Neural progenitor cell (in vitro differentiated cells): Measurements from ENCODE around the gene MDGA2. TPM values are rescaled to one million over a fixed set of nuclear protein-coding genes. Genes with fewer than 3 reads are reported as not detected.
"Not testable (repeated sequence)": the region's sequence is repeated elsewhere in the genome, so short reads cannot be mapped to it uniquely, and the experiment has no call there.

ENCODE experiments used
- DNase-seq: peaks from one replicate; pipeline ENCODE4 v3.0.0-alpha.2; 2016; ENCODE audit warnings: low spot score
- H2AFZ ChIP-seq: fragments of 200-600 bp; sonication (generic); replicated peaks from 2 replicates; pipeline ENCODE4 v1.6.1; 2016; ENCODE audit warnings: antibody characterized with exemption
- H3F3A ChIP-seq: fragments of 200-600 bp; sonication (generic); 2 replicates; pipeline ENCODE4 v1.6.1; 2016; ENCODE audit warnings: antibody characterized with exemption, low read depth
- H3K27ac ChIP-seq: fragments of 200-600 bp; sonication (generic); 2 replicates; pipeline ENCODE4 v1.5.1; 2016; ENCODE audit warnings: mild to moderate bottlenecking
- H3K27me3 ChIP-seq: fragments of 200-600 bp; sonication (generic); 2 replicates; pipeline ENCODE4 v1.6.1; 2016; ENCODE audit warnings: mild to moderate bottlenecking, moderate library complexity
- H3K36me3 ChIP-seq: fragments of 200-600 bp; sonication (generic); 2 replicates; pipeline ENCODE4 v1.5.1; 2016
- H3K4me1 ChIP-seq: fragments of 200-600 bp; sonication (generic); 2 replicates; pipeline ENCODE4 v1.6.1; 2016; ENCODE audit warnings: mixed run types
- H3K4me2 ChIP-seq: fragments of 200-600 bp; sonication (generic); 2 replicates; pipeline ENCODE4 v1.6.1; 2016
- H3K4me3 ChIP-seq: fragments of 200-600 bp; sonication (generic); 2 replicates; pipeline ENCODE4 v1.5.1; 2016
- H3K79me2 ChIP-seq: fragments of 200-600 bp; sonication (generic); 2 replicates; pipeline ENCODE4 v1.6.1; 2016; ENCODE audit warnings: low read depth
- H3K9ac ChIP-seq: fragments of 200-600 bp; sonication (generic); 2 replicates; pipeline ENCODE4 v1.6.1; 2016
- H3K9me3 ChIP-seq: fragments of 200-600 bp; sonication (generic); 2 replicates; pipeline ENCODE4 v1.5.1; 2016; ENCODE audit warnings: low read depth
- H4K20me1 ChIP-seq: fragments of 200-600 bp; sonication (generic); 2 replicates; pipeline ENCODE4 v1.6.1; 2016; ENCODE audit warnings: low read depth
- H3K27ac Mint-ChIP-seq: 3 replicates; pipeline ENCODE4 v1.8.0; 2021; ENCODE audit warnings: mixed read lengths
- H3K27me3 Mint-ChIP-seq: 2 replicates; pipeline ENCODE4 v1.8.0; 2022; ENCODE audit warnings: low read depth, mild to moderate bottlenecking, inconsistent platforms, moderate library complexity, mixed read lengths; ENCODE audit not compliant: insufficient read depth
- H3K36me3 Mint-ChIP-seq: 3 replicates; pipeline ENCODE4 v1.8.0; 2021; ENCODE audit warnings: mixed read lengths
- H3K4me1 Mint-ChIP-seq: 3 replicates; pipeline ENCODE4 v1.8.0; 2021; ENCODE audit warnings: mixed read lengths
- H3K4me3 Mint-ChIP-seq: 3 replicates; pipeline ENCODE4 v1.8.0; 2021; ENCODE audit warnings: mild to moderate bottlenecking, moderate library complexity, mixed read lengths
- H3K9me3 Mint-ChIP-seq: 3 replicates; pipeline ENCODE4 v1.8.0; 2020; ENCODE audit warnings: mixed read lengths
- EZH2 ChIP-seq: fragments of 200-600 bp; sonication (generic); IDR thresholded peaks from 2 replicates; pipeline ENCODE4 v1.6.1; 2017; ENCODE audit warnings: antibody characterized with exemption, mild to moderate bottlenecking, moderate library complexity
- EZH2phosphoT487 ChIP-seq: fragments of 200-600 bp; sonication (generic); IDR thresholded peaks from 2 replicates; pipeline ENCODE4 v1.6.1; 2017; ENCODE audit warnings: antibody characterized with exemption
- total RNA-seq: library from RNA; depleted of rRNA; stranded (reverse); fragments of >200 nt; gene quantifications from 2 replicates; pipeline ENCODE4 v1.2.3, GENCODE V29; 2015; ENCODE audit warnings: low replicate concordance
- TF ChIP-seq, protein P1 (sequence below): fragments of 200-600 bp; sonication (generic); IDR thresholded peaks from 2 replicates; pipeline ENCODE4 v1.5.1; 2017; ENCODE audit warnings: antibody characterized with exemption, mild to moderate bottlenecking

MDGA2 gene
- total RNA-seq, 1 donor from 2014 or later: 1.0 TPM

DNA sequence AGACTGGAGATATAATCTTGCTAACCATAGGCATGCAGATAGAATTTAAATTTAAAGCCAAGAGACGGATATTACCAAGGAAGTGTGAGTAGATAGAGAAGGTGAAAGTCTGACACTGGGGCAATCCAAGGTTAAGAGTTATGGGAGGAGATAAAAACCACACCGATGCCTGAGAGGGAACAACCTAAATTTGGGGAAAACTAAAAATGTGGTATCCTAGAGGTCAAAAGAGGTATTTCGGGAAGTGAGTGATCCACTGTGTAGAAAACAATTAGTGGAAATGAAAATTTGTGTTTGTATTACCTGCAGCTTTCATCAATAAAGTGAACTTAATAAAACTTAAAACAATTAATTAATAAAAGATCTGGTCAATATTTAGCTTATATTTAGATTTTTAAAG, 754.9 kb downstream of the MDGA2 start:
- H4K20me1 ChIP-seq: no peaks in the 10 kb centered on the region
- no peaks in the 10 kb centered on the region for H3K27me3 ChIP-seq
- H3K79me2 ChIP-seq: no peaks in the 10 kb centered on the region
- H3K27ac ChIP-seq: no peak overlapping the region
- TF ChIP-seq EZH2: no peak
- TF ChIP-seq, protein P1, sequence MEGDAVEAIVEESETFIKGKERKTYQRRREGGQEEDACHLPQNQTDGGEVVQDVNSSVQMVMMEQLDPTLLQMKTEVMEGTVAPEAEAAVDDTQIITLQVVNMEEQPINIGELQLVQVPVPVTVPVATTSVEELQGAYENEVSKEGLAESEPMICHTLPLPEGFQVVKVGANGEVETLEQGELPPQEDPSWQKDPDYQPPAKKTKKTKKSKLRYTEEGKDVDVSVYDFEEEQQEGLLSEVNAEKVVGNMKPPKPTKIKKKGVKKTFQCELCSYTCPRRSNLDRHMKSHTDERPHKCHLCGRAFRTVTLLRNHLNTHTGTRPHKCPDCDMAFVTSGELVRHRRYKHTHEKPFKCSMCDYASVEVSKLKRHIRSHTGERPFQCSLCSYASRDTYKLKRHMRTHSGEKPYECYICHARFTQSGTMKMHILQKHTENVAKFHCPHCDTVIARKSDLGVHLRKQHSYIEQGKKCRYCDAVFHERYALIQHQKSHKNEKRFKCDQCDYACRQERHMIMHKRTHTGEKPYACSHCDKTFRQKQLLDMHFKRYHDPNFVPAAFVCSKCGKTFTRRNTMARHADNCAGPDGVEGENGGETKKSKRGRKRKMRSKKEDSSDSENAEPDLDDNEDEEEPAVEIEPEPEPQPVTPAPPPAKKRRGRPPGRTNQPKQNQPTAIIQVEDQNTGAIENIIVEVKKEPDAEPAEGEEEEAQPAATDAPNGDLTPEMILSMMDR: peak; percentile 25
- TF ChIP-seq EZH2phosphoT487: no peak
- H2AFZ ChIP-seq: no peak overlapping the region
- no peaks in the 10 kb centered on the region for H3F3A ChIP-seq
- no peaks in the 10 kb centered on the region for H3K36me3 ChIP-seq
- Mint-ChIP-seq H3K4me3 (no peak overlapping the region), H3K27me3 (no peaks in the 10 kb centered on the region), H3K4me1 (peaks cover under 1% of the 10 kb centered on the region), H3K36me3 (no peaks in the 10 kb centered on the region), H3K27ac (no peak overlapping the region), H3K9me3 (no peaks in the 10 kb centered on the region)
- H3K4me2 ChIP-seq: no peak overlapping the region
- no peak overlapping the region for H3K9ac ChIP-seq
- DNase-seq: no peak
- no peak overlapping the region for H3K4me3 ChIP-seq
- H3K4me1 ChIP-seq: no peaks in the 10 kb centered on the region
- no peaks in the 10 kb centered on the region for H3K9me3 ChIP-seq

DNA sequence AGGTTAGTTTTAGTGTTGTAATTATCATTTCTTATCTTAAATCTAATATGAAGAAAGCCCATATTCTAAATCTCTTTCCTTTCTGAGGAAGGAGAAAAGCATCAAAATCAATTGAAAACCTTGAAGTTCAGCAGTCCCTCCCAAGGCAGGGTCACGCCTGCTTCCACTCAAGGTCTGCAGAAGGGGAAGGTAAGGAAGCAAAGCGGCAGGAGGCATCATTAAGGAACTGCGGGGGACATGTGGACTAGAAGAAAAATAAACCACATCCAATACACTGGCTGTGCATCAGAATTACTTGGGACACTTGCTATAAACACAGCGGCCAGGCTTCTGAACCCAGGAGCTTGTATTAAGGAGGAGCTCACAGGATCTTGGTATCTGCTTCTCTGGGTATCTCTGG, 759.9 kb downstream of the MDGA2 start:
- H4K20me1 ChIP-seq, H3K79me2 ChIP-seq, H3K9me3 Mint-ChIP-seq, H3K4me3 ChIP-seq, H3K9ac ChIP-seq, H3K27ac ChIP-seq, H3K27me3 ChIP-seq, H3K27ac Mint-ChIP-seq, H3K4me3 Mint-ChIP-seq, H2AFZ ChIP-seq, H3K36me3 Mint-ChIP-seq, H3K4me2 ChIP-seq, H3K36me3 ChIP-seq, H3K27me3 Mint-ChIP-seq, DNase-seq, H3K4me1 ChIP-seq, H3K4me1 Mint-ChIP-seq, H3K9me3 ChIP-seq, H3F3A ChIP-seq: not testable (repeated sequence)

DNA sequence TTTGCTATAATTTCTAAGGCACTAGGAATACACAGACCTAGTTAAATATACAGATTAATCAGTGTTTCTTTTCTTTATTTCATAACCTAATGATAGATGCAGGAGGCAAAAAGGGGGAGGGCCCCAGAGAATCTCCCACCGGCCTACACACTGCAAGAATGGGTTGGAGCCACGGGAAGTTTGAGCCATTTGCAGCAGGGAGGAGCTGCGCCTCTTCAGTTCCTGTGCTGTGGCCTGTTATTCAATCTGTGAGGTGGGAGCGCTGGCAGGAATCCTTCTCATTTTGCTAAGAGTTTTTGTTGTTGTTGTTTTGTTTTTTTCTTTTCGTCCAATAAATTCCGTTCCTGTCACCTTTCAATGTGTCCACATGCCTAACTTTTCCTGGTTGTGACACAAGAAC, 772.6 kb downstream of the MDGA2 start:
- Histone ChIP-seq H3F3A (no peaks in the 10 kb centered on the region), H3K9ac (no peak overlapping the region), H3K4me3 (no peak overlapping the region), H3K79me2 (no peaks in the 10 kb centered on the region), H3K9me3 (no peaks in the 10 kb centered on the region), H3K27ac (no peak overlapping the region), H3K4me1 (peaks cover 10% of the 10 kb centered on the region), H4K20me1 (no peaks in the 10 kb centered on the region), H2AFZ (peak overlapping the region; percentile 99), H3K27me3 (no peaks in the 10 kb centered on the region), H3K4me2 (no peak overlapping the region), H3K36me3 (no peaks in the 10 kb centered on the region)
- Mint-ChIP-seq H3K9me3 (no peaks in the 10 kb centered on the region), H3K4me1 (peaks cover 5% of the 10 kb centered on the region), H3K27me3 (no peaks in the 10 kb centered on the region), H3K27ac (no peak overlapping the region), H3K4me3 (no peak overlapping the region), H3K36me3 (no peaks in the 10 kb centered on the region)
- TF ChIP-seq, protein P1: no peak
- no peak for TF ChIP-seq EZH2phosphoT487
- TF ChIP-seq EZH2: no peak
- peak; percentile 36 for DNase-seq

DNA sequence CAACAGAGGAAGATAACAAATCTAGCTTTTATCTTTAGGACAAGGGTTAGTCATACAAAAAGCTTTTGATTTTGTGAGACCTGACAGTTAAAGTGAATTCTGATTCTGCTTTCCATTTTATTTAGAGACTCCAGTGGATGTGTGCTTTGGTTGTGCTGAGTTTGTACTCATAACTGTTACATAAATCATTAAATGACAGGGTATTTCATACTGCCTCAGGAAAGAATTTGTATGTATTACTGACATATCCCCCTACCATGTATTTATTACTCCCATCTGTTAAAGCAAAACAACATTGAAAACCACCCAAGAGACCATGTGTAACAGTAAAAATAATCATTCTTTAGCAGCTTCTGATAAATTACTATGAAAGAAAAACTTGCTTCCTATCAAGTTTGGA, 780.9 kb downstream of the MDGA2 start:
- no peak overlapping the region for H3K4me3 Mint-ChIP-seq
- H3K9me3 Mint-ChIP-seq: no peaks in the 10 kb centered on the region
- H3K4me1 Mint-ChIP-seq: no peaks in the 10 kb centered on the region
- DNase-seq: no peak
- no peak overlapping the region for H3K4me3 ChIP-seq
- no peak overlapping the region for H3K9ac ChIP-seq
- no peak overlapping the region for H3K27ac Mint-ChIP-seq
- no peaks in the 10 kb centered on the region for H3K4me1 ChIP-seq
- no peaks in the 10 kb centered on the region for H3K36me3 Mint-ChIP-seq
- H2AFZ ChIP-seq: no peak overlapping the region
- H3K27ac ChIP-seq: no peak overlapping the region
- TF ChIP-seq, protein P1: no peak
- TF ChIP-seq EZH2phosphoT487 (no peak), EZH2 (no peak)
- no peaks in the 10 kb centered on the region for H3K9me3 ChIP-seq
- no peaks in the 10 kb centered on the region for H3K27me3 Mint-ChIP-seq
- H3K27me3 ChIP-seq: no peaks in the 10 kb centered on the region
- no peaks in the 10 kb centered on the region for H3F3A ChIP-seq
- no peak overlapping the region for H3K4me2 ChIP-seq
- H3K79me2 ChIP-seq: no peaks in the 10 kb centered on the region
- H4K20me1 ChIP-seq: no peaks in the 10 kb centered on the region
- no peaks in the 10 kb centered on the region for H3K36me3 ChIP-seq
